Measurements from ENCODE around the gene CCNDBP1. TPM values are rescaled to one million over a fixed set of nuclear protein-coding genes. Genes with fewer than 3 reads are reported as not detected.

Gene CCNDBP1
- 111 TPM for total RNA-seq
- 100 to 1,000 TPM; 301 to 352 (median 314) TPM for polyA plus RNA-seq

DNA sequence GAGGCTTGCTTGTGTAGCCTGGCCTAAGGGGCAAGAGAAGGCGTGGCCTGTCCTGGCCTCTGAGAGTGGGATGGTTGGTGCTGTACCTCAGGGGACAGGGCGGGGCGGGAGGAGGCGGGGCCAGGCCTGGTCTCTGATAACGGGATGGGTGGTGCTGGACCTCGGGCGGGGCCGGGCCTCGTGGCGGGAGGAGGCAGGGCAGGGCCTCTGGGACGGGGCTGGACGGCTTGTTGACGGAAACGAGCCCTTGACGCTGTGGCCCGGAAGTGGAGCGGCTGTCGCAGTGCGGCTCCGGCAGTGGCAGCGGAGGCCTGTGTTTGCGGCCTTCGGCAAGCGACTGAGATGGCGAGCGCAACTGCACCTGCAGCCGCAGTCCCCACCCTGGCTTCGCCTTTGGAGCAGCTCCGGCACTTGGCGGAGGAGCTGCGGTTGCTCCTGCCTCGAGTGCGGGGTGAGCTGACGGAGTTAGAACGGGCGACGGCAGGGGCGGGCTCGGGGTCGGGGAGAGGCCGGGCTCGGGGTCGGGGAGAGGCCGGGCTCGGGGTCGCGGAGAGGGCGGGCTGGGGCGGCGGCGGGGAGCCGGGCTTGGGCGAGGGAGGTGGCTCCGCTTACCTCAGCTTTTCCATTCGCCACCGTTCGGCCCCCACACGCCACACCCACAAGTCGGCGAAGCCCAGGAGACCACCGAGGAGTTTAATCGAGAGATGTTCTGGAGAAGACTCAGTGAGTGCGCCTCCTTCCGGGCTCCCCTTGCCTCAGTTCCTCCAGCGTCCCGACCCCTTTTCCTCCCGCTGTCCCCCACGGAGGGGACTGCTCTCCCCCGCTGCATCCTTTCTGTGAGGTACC, at the start of gene CCNDBP1:
CCNDBP1 (plus strand) TSS at position 247 of the 846 bp plus-strand sequence; CDS start at position 343, 96 bp downstream.
- peak; percentile 83 to 96 (median 86) for DNase-seq
- Histone ChIP-seq H3K9me3 (ENCODE audit: control insufficient read depth in 2 of 2, low read length in 2 of 2) (no peaks in the 10 kb centered on the region), H3K4me3 (ENCODE audit: low read depth, low read length) (peak within 1 kb of the TSS; percentile 86), H3K27ac (ENCODE audit: insufficient read depth, low read length, poor library complexity, severe bottlenecking) (peak within 1 kb of the TSS; percentile 95), H3K36me3 (ENCODE audit: control insufficient read depth, insufficient read depth, low read length) (peaks cover 36% of the 10 kb centered on the region), H3K4me1 (ENCODE audit: control insufficient read depth, insufficient read depth, low read length, poor library complexity, severe bottlenecking) (peaks cover 36% of the 10 kb centered on the region), H3K27me3 (ENCODE audit: control insufficient read depth, insufficient read depth, low read length) (no peaks in the 10 kb centered on the region)
- H3K27ac Mint-ChIP-seq = peak within 1 kb of the TSS; percentile 97 to 98 (median 98)
- peaks cover 0 to 1% (median 0%) of the 10 kb centered on the region in 7 donors for H3K9me3 Mint-ChIP-seq
- peak; percentile 91 to 92 for ATAC-seq (ENCODE audit: low read depth in 2 of 2)
- peaks cover 27 to 55% (median 44%) of the 10 kb centered on the region in 4 donors for H3K4me1 Mint-ChIP-seq
- H3K36me3 Mint-ChIP-seq = peaks cover 13% of the 10 kb centered on the region
- peak within 1 kb of the TSS; percentile 96 to 99 (median 98) for H3K4me3 Mint-ChIP-seq
- H3K27me3 Mint-ChIP-seq = no peaks in the 10 kb centered on the region

DNA sequence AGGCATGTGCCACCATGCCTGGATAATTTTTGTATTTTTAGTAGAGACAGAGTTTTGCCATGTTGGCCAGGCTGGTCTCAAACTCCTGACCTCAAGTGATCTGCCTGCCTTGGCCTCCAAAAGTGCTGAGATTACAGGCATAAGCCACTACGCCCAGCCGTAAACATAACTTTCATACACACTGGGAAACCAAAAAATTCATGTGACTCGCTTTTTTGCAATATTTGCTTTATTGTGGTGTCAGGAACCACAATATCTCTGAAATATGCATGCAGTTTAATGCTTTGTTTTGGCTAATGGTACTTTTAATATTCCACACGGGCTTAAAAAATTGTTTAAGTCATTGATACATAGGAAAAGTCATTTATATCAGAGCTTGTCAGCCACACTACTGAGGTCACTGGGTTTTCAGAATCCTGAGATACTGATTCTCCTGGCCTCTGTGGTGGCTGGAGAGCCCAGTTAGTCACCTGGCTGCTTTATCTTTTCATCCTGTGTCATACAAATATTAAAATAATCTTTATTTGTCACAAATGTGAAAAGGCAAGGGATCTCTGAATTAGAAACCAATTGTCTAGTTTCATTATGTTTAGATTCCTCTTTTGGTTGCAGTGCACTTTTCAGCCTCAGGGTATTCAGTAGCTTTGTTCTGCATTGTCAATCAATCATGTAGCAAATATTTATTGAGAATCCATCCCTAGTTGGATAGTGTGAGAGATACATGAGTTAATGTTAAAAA, 41.8 kb upstream of the CCNDBP1 start:
- DNase-seq (no peak), ATAC-seq (ENCODE audit: low read depth in 2 of 2) (no peak)
- H3K4me3 ChIP-seq (ENCODE audit: low read depth, low read length) = no peak overlapping the region
- Mint-ChIP-seq H3K4me1 (peaks cover 26 to 31% (median 27%) of the 10 kb centered on the region in 4 donors), H3K4me3 (peak overlapping the region in 2 of 4 donors; percentile 17 to 52), H3K27ac (peak overlapping the region in 1 of 3 donors; percentile 38), H3K9me3 (no peaks in the 10 kb centered on the region), H3K36me3 (peaks cover 40% of the 10 kb centered on the region), H3K27me3 (no peaks in the 10 kb centered on the region)
- H3K27ac ChIP-seq (ENCODE audit: insufficient read depth, low read length, poor library complexity, severe bottlenecking) = peak overlapping the region; percentile 1
- H3K4me1 ChIP-seq (ENCODE audit: control insufficient read depth, insufficient read depth, low read length, poor library complexity, severe bottlenecking) = peaks cover 17% of the 10 kb centered on the region
- no peaks in the 10 kb centered on the region for H3K9me3 ChIP-seq (ENCODE audit: control insufficient read depth in 2 of 2, low read length in 2 of 2)
- H3K27me3 ChIP-seq (ENCODE audit: control insufficient read depth, insufficient read depth, low read length) = no peaks in the 10 kb centered on the region
- peaks cover 46% of the 10 kb centered on the region for H3K36me3 ChIP-seq (ENCODE audit: control insufficient read depth, insufficient read depth, low read length)

GRCh38 chr15:43144512-43144911, 40.7 kb upstream of the CCNDBP1 start:
- Mint-ChIP-seq H3K27ac (peak overlapping the region in 1 of 3 donors; percentile 7), H3K4me3 (peak overlapping the region in 2 of 4 donors; percentile 0 to 10), H3K4me1 (peaks cover 26 to 34% (median 29%) of the 10 kb centered on the region in 4 donors), H3K9me3 (no peaks in the 10 kb centered on the region), H3K27me3 (no peaks in the 10 kb centered on the region), H3K36me3 (peaks cover 35% of the 10 kb centered on the region)
- ATAC-seq (ENCODE audit: low read depth in 2 of 2) = peak in 1 of 2 donors; percentile 46
- peak in 1 of 3 donors; percentile 46 for DNase-seq
- Histone ChIP-seq H3K27ac (ENCODE audit: insufficient read depth, low read length, poor library complexity, severe bottlenecking) (no peak overlapping the region), H3K27me3 (ENCODE audit: control insufficient read depth, insufficient read depth, low read length) (no peaks in the 10 kb centered on the region), H3K9me3 (ENCODE audit: control insufficient read depth in 2 of 2, low read length in 2 of 2) (no peaks in the 10 kb centered on the region), H3K4me1 (ENCODE audit: control insufficient read depth, insufficient read depth, low read length, poor library complexity, severe bottlenecking) (peaks cover 17% of the 10 kb centered on the region), H3K4me3 (ENCODE audit: low read depth, low read length) (peak overlapping the region; percentile 33), H3K36me3 (ENCODE audit: control insufficient read depth, insufficient read depth, low read length) (peaks cover 45% of the 10 kb centered on the region)

GRCh38 chr15:43146184-43146583, 39.0 kb upstream of the CCNDBP1 start:
- peaks cover 19% of the 10 kb centered on the region for H3K36me3 Mint-ChIP-seq
- H3K4me1 Mint-ChIP-seq = peaks cover 26 to 35% (median 31%) of the 10 kb centered on the region in 4 donors
- Histone ChIP-seq H3K4me1 (ENCODE audit: control insufficient read depth, insufficient read depth, low read length, poor library complexity, severe bottlenecking) (peaks cover 20% of the 10 kb centered on the region), H3K4me3 (ENCODE audit: low read depth, low read length) (no peak overlapping the region), H3K27me3 (ENCODE audit: control insufficient read depth, insufficient read depth, low read length) (no peaks in the 10 kb centered on the region), H3K27ac (ENCODE audit: insufficient read depth, low read length, poor library complexity, severe bottlenecking) (no peak overlapping the region), H3K9me3 (ENCODE audit: control insufficient read depth in 2 of 2, low read length in 2 of 2) (no peaks in the 10 kb centered on the region), H3K36me3 (ENCODE audit: control insufficient read depth, insufficient read depth, low read length) (peaks cover 39% of the 10 kb centered on the region)
- H3K4me3 Mint-ChIP-seq = no peak overlapping the region
- H3K9me3 Mint-ChIP-seq = no peaks in the 10 kb centered on the region
- DNase-seq (no peak), ATAC-seq (ENCODE audit: low read depth in 2 of 2) (no peak)
- H3K27me3 Mint-ChIP-seq = no peaks in the 10 kb centered on the region
- H3K27ac Mint-ChIP-seq = peak overlapping the region in 1 of 3 donors; percentile 9

DNA sequence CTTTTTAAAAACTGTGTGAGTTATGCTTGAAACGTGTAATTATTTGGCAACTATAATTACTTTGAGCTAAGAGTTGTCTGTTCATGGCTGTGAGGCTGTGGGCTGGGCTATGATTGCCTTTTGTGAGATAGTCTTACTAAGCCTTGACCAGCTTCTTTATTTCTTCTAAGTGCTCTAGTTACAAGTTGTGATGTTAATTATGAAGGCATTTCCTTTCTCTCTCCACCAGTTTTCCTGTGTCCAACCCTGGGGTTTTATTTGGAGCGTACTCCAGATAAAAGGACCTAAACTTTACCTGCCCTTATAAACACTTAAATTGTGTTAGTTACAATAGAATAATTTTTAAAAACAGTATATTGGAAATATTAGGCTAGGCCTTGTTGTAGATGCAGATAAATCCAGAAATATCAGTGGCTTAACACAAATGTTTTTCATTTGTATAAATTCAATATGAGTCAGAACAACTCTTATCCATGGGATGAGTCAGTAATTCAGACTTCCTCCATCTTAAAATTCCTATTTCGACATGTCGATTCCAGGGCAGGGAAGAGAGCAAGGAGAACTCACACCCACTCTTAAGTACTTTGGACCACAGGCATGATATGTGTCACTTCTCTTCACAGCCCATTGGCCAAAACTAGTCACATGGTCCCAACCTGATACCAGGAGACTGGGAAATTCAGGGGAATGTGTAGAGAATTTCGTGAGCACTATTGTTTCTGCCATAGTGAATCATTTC, 34.8 kb upstream of the CCNDBP1 start:
- H3K27me3 Mint-ChIP-seq = no peaks in the 10 kb centered on the region
- peaks cover 0 to 1% (median 0%) of the 10 kb centered on the region in 7 donors for H3K9me3 Mint-ChIP-seq
- H3K9me3 ChIP-seq (ENCODE audit: control insufficient read depth in 2 of 2, low read length in 2 of 2) = no peaks in the 10 kb centered on the region
- no peak overlapping the region for H3K4me3 Mint-ChIP-seq
- H3K27me3 ChIP-seq (ENCODE audit: control insufficient read depth, insufficient read depth, low read length) = no peaks in the 10 kb centered on the region
- H3K36me3 ChIP-seq (ENCODE audit: control insufficient read depth, insufficient read depth, low read length) = peaks cover 51% of the 10 kb centered on the region
- H3K27ac ChIP-seq (ENCODE audit: insufficient read depth, low read length, poor library complexity, severe bottlenecking) = no peak overlapping the region
- H3K4me1 Mint-ChIP-seq = peaks cover 17 to 27% (median 21%) of the 10 kb centered on the region in 4 donors
- H3K4me1 ChIP-seq (ENCODE audit: control insufficient read depth, insufficient read depth, low read length, poor library complexity, severe bottlenecking) = peaks cover 23% of the 10 kb centered on the region
- DNase-seq (no peak), ATAC-seq (ENCODE audit: low read depth in 2 of 2) (no peak)
- no peak overlapping the region for H3K4me3 ChIP-seq (ENCODE audit: low read depth, low read length)
- no peak overlapping the region for H3K27ac Mint-ChIP-seq
- peaks cover 15% of the 10 kb centered on the region for H3K36me3 Mint-ChIP-seq

DNA sequence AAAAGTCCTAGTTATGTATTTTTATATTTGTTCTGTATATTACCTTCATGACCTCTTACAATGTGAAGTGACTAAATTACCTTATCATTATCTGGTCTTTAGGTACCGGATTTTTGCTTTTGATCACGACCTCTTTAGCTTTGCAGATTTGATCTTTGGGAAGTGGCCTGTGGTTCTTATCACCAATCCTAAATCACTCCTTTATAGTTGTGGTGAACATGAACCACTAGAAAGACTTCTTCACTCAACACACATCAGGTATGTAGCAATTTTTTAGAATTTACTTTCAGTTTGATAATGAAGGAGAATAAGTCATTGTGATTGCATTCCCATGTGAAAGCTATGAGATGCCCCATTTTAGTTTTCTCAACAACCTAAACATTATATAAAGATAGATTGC, 33.5 kb upstream of the CCNDBP1 start:
- Histone ChIP-seq H3K9me3 (ENCODE audit: control insufficient read depth in 2 of 2, low read length in 2 of 2) (no peaks in the 10 kb centered on the region), H3K36me3 (ENCODE audit: control insufficient read depth, insufficient read depth, low read length) (peaks cover 55% of the 10 kb centered on the region), H3K27ac (ENCODE audit: insufficient read depth, low read length, poor library complexity, severe bottlenecking) (peak overlapping the region; percentile 33), H3K27me3 (ENCODE audit: control insufficient read depth, insufficient read depth, low read length) (no peaks in the 10 kb centered on the region), H3K4me1 (ENCODE audit: control insufficient read depth, insufficient read depth, low read length, poor library complexity, severe bottlenecking) (peaks cover 23% of the 10 kb centered on the region), H3K4me3 (ENCODE audit: low read depth, low read length) (peak overlapping the region; percentile 53)
- peak in 2 of 3 donors; percentile 60 to 62 for DNase-seq
- peaks cover 13 to 36% (median 19%) of the 10 kb centered on the region in 4 donors for H3K4me1 Mint-ChIP-seq
- peak; percentile 74 to 76 for ATAC-seq (ENCODE audit: low read depth in 2 of 2)
- peak overlapping the region in 1 of 3 donors; percentile 72 for H3K27ac Mint-ChIP-seq
- peak overlapping the region in 2 of 4 donors; percentile 22 to 41 for H3K4me3 Mint-ChIP-seq
- no peaks in the 10 kb centered on the region for H3K27me3 Mint-ChIP-seq
- H3K9me3 Mint-ChIP-seq = peaks cover 0 to 1% (median 0%) of the 10 kb centered on the region in 7 donors
- H3K36me3 Mint-ChIP-seq = peaks cover 16% of the 10 kb centered on the region

DNA sequence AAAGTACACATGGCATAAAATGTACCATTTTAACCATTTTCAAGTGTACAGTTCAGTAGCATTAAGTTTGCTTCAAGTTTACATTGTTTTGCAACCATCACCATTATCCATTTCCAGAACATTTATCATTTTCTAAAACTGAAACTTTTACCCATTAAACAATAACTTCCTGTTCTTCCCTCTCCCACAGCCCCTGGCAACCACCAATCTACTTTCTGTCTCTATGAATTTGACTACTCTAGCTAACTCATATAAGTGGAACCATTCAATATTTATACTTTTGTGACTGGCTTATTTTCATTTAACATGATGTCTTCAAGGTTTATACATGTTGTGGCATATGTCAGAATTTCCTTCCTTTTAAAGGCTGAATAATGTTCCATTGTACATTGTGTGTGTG, 31.9 kb upstream of the CCNDBP1 start:
- H3K36me3 ChIP-seq (ENCODE audit: control insufficient read depth, insufficient read depth, low read length) = peaks cover 53% of the 10 kb centered on the region

More for the DNA sequence above, 31.9 kb upstream of the CCNDBP1 start:
- no peak for DNase-seq
- no peaks in the 10 kb centered on the region for H3K27me3 ChIP-seq (ENCODE audit: control insufficient read depth, insufficient read depth, low read length)
- H3K9me3 ChIP-seq (ENCODE audit: control insufficient read depth in 2 of 2, low read length in 2 of 2) = no peaks in the 10 kb centered on the region
- peaks cover 0 to 1% (median 0%) of the 10 kb centered on the region in 7 donors for H3K9me3 Mint-ChIP-seq
- peak overlapping the region in 1 of 4 donors; percentile 23 for H3K4me3 Mint-ChIP-seq
- H3K4me3 ChIP-seq (ENCODE audit: low read depth, low read length) = no peak overlapping the region
- peaks cover 18 to 34% (median 24%) of the 10 kb centered on the region in 4 donors for H3K4me1 Mint-ChIP-seq
- peaks cover 23% of the 10 kb centered on the region for H3K4me1 ChIP-seq (ENCODE audit: control insufficient read depth, insufficient read depth, low read length, poor library complexity, severe bottlenecking)
- H3K27me3 Mint-ChIP-seq = no peaks in the 10 kb centered on the region
- peak overlapping the region in 1 of 3 donors; percentile 44 for H3K27ac Mint-ChIP-seq
- peaks cover 27% of the 10 kb centered on the region for H3K36me3 Mint-ChIP-seq
- H3K27ac ChIP-seq (ENCODE audit: insufficient read depth, low read length, poor library complexity, severe bottlenecking) = no peak overlapping the region
- ATAC-seq (ENCODE audit: low read depth in 2 of 2) = no peak

Measured in CD4-positive, CD25-positive, alpha-beta regulatory T cell (primary cell).